T-helper 2 cell treated with Interferon-gamma antibody and Interleukin-4, amounts not matched to agents 5 μg/mL and 100 μg/mL, for 36 hours (primary cell): Measurements from ENCODE around the gene KNCN.

Experiments used
- DNase-seq: peaks from one replicate; pipeline ENCODE4 v3.0.0; 2021; ENCODE audit warnings: low spot score
- H3K27ac Mint-ChIP-seq: one replicate; pipeline ENCODE4 v1.8.0; 2021; ENCODE audit warnings: mild to moderate bottlenecking, mixed read lengths
- H3K27me3 Mint-ChIP-seq: one replicate; pipeline ENCODE4 v1.8.0; 2021; ENCODE audit warnings: low read depth, mixed read lengths
- H3K36me3 Mint-ChIP-seq: one replicate; pipeline ENCODE4 v1.8.0; 2021; ENCODE audit warnings: low read depth, mixed read lengths
- H3K4me1 Mint-ChIP-seq: one replicate; pipeline ENCODE4 v1.8.0; 2021; ENCODE audit warnings: low read depth, mixed read lengths
- H3K4me3 Mint-ChIP-seq: one replicate; pipeline ENCODE4 v1.8.0; 2022; ENCODE audit warnings: mild to moderate bottlenecking, moderate library complexity, mixed read lengths
- H3K9me3 Mint-ChIP-seq: one replicate; pipeline ENCODE4 v1.8.0; 2021; ENCODE audit warnings: mixed read lengths

Gene KNCN

DNA sequence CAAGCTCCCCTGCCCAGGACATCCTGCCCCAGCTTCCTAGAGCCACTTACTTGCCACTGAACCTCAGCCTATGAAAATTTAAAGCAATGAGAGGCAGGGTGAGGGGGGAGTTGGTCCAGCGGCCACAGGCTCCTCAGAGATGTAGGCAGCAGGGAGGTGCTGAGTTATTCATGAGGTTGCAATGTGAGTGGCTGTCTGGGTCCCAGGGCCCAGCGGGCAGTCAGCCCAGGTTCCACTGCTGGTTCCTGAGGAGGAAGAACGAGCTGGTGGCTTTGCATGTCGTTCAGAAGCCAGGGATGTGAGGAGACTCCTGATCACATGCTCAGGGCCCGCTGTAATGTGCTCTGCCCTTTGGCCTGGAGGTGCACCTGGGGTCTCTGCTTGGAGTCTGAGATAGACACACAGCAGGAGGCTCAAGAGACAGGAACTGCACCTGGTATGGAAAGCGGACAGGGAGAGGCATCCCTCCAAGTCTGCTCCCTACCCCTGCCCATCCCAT is at the start of gene KNCN:
Gene KNCN (minus strand): TSS at position 51 of the 499 bp plus-strand sequence. CDS start 432 bp downstream, outside the sequence.
- no peaks in the 10 kb centered on the region for H3K36me3 Mint-ChIP-seq
- H3K4me3 Mint-ChIP-seq, result no peak within 1 kb of the TSS
- H3K27me3 Mint-ChIP-seq, result peaks cover 4% of the 10 kb centered on the region
- peaks cover 8% of the 10 kb centered on the region for H3K4me1 Mint-ChIP-seq
- no peak within 1 kb of the TSS for H3K27ac Mint-ChIP-seq
- no peak for DNase-seq
- no peaks in the 10 kb centered on the region for H3K9me3 Mint-ChIP-seq

DNA sequence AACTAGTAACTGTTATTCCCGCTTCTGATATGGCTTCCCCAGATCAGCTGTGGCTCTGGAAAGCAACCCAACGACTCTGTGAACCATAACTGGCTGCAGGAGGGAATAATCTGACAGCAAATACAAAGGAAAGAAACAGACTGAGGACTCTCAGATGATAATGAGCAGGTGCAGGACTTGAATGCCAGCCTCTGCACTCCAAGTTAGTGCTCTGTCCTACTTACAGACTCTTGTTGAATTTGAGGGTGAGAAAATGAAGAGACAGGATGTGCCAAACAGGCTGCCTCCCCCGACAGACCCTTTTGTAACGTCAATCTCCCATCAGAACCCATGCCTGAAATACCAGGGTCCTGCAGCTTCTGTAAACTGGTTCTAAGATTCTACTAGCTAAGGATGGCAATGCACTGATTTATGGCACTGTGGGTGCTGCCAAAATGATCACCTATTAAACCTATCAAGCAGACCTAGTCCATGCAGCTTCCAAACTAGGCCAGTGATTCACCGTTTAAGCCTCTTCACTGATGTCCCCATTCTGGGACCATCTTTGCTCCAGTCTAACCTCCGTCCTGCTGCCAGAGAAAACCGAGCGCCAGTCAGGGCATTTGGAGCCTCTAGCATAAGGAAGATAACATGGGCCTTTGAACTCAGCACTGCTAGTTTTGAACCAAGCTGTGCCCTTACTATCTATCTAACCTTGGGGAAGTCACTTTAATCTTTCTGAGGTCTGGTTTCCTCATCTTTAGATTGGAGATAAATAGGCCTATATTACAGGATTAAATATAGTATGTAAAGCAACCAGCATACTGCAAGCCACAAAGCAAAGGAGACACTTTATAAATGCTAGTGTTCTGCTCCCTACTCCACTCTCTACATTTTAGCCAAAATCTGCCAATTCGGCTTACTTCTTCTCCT is 47.9 kb upstream of the KNCN start:
- peak overlapping the region; percentile 39 for H3K4me3 Mint-ChIP-seq
- DNase-seq, result no peak
- peak overlapping the region; percentile 17 for H3K27ac Mint-ChIP-seq
- peaks cover 70% of the 10 kb centered on the region for H3K4me1 Mint-ChIP-seq
- no peaks in the 10 kb centered on the region for H3K27me3 Mint-ChIP-seq
- H3K36me3 Mint-ChIP-seq, result peaks cover 45% of the 10 kb centered on the region
- H3K9me3 Mint-ChIP-seq, result no peaks in the 10 kb centered on the region

- Mint-ChIP-seq H3K4me3 (no peak overlapping the region), H3K27me3 (no peaks in the 10 kb centered on the region), H3K27ac (no peak overlapping the region), H3K9me3 (no peaks in the 10 kb centered on the region), H3K4me1 (peaks cover 66% of the 10 kb centered on the region), H3K36me3 (peaks cover 62% of the 10 kb centered on the region)
- DNase-seq, result no peak
Measured at GRCh38 chr1:46596846-46597245, 45.4 kb upstream of the KNCN start.

DNA sequence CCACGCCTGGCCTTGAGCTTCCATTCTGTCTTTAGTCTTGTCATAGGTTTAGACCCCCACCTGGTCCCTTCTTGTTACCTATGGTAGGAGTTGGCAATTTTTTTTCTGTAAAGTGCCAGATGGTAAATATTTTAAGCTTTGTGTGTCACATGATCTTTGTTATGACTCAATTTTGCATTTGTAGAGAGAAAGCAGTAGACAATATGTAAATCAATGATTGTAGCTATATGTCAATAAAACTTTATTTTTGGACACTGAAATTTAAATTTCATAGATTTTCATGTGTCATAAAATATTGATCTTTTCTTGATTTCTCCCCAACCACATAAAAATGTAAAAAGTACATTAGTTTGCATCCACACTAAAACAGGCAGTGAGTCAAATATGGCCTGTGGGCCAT is 44.6 kb upstream of the KNCN start:
- DNase-seq, result no peak
- peaks cover 63% of the 10 kb centered on the region for H3K36me3 Mint-ChIP-seq
- no peak overlapping the region for H3K4me3 Mint-ChIP-seq
- H3K9me3 Mint-ChIP-seq, result no peaks in the 10 kb centered on the region
- no peaks in the 10 kb centered on the region for H3K27me3 Mint-ChIP-seq
- H3K4me1 Mint-ChIP-seq, result peaks cover 62% of the 10 kb centered on the region
- no peak overlapping the region for H3K27ac Mint-ChIP-seq

DNA sequence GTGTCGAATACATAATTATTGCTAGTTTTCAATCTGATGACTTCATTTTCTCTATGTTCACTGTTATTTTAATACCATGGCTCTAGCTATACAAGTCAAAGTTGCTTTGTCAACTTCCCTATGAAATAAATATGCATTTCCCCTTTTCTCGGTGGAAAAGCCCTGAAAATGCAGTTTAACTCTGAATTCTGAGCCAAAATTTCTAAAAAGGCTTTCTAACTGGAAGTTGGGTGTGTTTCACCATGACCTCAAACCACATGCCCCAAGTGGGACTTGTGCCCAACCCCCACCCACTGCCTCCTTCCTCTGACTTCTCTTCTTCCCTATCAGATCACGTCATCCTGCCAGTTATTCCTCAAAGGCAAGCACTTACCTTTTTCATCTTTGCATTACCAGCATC is 43.7 kb upstream of the KNCN start:
- peaks cover 67% of the 10 kb centered on the region for H3K36me3 Mint-ChIP-seq

GRCh38 chr1:46594063-46594462 is 42.6 kb upstream of the KNCN start:
- Mint-ChIP-seq H3K27ac (peak overlapping the region; percentile 43), H3K4me1 (peaks cover 48% of the 10 kb centered on the region)

More for the DNA sequence above, 43.7 kb upstream of the KNCN start:
- no peak for DNase-seq
- Mint-ChIP-seq H3K27me3 (no peaks in the 10 kb centered on the region), H3K27ac (peak overlapping the region; percentile 78), H3K4me1 (peaks cover 55% of the 10 kb centered on the region), H3K9me3 (no peaks in the 10 kb centered on the region), H3K4me3 (peak overlapping the region; percentile 66)

DNA sequence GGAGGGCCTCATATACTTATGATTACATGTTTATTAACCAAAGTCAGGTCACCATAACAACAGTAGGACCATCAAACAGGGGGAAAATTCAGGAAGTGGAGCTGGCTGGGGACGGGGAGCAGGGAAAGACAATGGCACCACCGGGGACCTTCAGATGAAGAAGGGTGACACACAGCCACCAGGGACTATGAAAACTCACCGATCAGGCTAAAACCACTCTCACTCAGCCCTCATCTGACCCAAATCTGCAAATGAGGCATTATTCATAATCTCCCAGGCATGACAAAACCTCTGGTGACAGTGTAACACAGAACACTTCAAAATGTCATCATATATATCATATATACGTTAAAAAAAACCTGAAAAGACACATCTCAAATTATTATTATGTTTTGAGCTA is 41.4 kb upstream of the KNCN start:
- H3K9me3 Mint-ChIP-seq, result peaks cover 3% of the 10 kb centered on the region
- peaks cover 39% of the 10 kb centered on the region for H3K4me1 Mint-ChIP-seq
- peaks cover 81% of the 10 kb centered on the region for H3K36me3 Mint-ChIP-seq
- DNase-seq, result no peak
- H3K4me3 Mint-ChIP-seq, result no peak overlapping the region
- H3K27me3 Mint-ChIP-seq, result no peaks in the 10 kb centered on the region
- H3K27ac Mint-ChIP-seq, result peak overlapping the region; percentile 2

More at GRCh38 chr1:46594063-46594462, 42.6 kb upstream of the KNCN start:
- DNase-seq, result no peak
- Mint-ChIP-seq H3K27me3 (no peaks in the 10 kb centered on the region), H3K9me3 (peaks cover 3% of the 10 kb centered on the region), H3K4me3 (peak overlapping the region; percentile 66), H3K36me3 (peaks cover 75% of the 10 kb centered on the region)

DNA sequence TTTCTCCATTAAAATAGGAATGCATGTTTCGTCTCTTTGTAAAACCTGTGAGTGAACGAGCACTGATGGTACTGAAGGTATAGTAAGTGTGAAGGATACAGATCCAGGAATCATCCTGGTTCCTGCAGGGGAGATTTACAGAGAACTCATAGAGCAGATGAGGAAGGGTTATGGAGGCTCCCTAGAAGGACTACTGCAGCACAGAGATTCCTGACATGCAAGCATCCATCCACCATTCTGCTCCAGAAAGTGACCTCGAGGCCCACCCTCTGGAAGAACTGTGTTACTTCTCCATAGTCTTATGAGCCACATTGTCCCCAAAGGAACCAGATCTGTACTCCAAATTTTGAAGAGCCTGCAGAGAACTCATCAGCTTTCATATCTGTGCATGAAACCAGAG is 38.1 kb upstream of the KNCN start:
- Mint-ChIP-seq H3K27ac (no peak overlapping the region), H3K4me1 (peaks cover 20% of the 10 kb centered on the region), H3K27me3 (no peaks in the 10 kb centered on the region), H3K4me3 (no peak overlapping the region), H3K9me3 (peaks cover 3% of the 10 kb centered on the region), H3K36me3 (peaks cover 66% of the 10 kb centered on the region)
- DNase-seq, result no peak

GRCh38 chr1:46587069-46587468 is 35.6 kb upstream of the KNCN start:
- Mint-ChIP-seq H3K4me3 (no peak overlapping the region), H3K9me3 (peaks cover 3% of the 10 kb centered on the region), H3K36me3 (peaks cover 67% of the 10 kb centered on the region), H3K27me3 (no peaks in the 10 kb centered on the region), H3K4me1 (peaks cover 33% of the 10 kb centered on the region), H3K27ac (no peak overlapping the region)
- no peak for DNase-seq

- DNase-seq, result no peak
- peaks cover 61% of the 10 kb centered on the region for H3K36me3 Mint-ChIP-seq
Measured at GRCh38 chr1:46585312-46585938, 34.0 kb upstream of the KNCN start.

DNA sequence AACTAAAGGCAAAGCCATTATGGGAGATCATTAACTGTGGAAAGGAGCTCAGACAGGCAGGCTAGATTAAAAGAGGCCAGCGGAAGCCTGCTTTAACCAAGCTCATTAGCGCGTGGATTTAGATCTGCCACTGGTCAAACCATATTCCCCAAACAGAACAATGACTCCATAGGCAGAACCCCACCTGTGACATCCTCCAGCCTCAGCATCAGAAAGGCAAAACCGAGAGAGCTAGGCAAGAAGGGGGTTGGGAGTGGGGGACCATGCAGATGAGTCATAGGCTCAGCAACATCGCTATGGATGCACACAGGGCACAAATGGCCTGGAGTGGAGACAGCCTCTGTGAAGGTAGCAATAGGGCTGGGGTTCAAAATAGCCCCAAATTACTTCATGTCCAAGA is 32.0 kb upstream of the KNCN start:
- DNase-seq, result no peak
- H3K4me3 Mint-ChIP-seq, result no peak overlapping the region
- peak overlapping the region; percentile 63 for H3K27ac Mint-ChIP-seq
- H3K9me3 Mint-ChIP-seq, result no peaks in the 10 kb centered on the region
- H3K27me3 Mint-ChIP-seq, result no peaks in the 10 kb centered on the region
- peaks cover 46% of the 10 kb centered on the region for H3K4me1 Mint-ChIP-seq
- H3K36me3 Mint-ChIP-seq, result peaks cover 55% of the 10 kb centered on the region

More at GRCh38 chr1:46585312-46585938, 34.0 kb upstream of the KNCN start:
- Mint-ChIP-seq H3K4me3 (no peak overlapping the region), H3K9me3 (peaks cover 3% of the 10 kb centered on the region), H3K27me3 (no peaks in the 10 kb centered on the region), H3K4me1 (peaks cover 41% of the 10 kb centered on the region), H3K27ac (no peak overlapping the region)

DNA sequence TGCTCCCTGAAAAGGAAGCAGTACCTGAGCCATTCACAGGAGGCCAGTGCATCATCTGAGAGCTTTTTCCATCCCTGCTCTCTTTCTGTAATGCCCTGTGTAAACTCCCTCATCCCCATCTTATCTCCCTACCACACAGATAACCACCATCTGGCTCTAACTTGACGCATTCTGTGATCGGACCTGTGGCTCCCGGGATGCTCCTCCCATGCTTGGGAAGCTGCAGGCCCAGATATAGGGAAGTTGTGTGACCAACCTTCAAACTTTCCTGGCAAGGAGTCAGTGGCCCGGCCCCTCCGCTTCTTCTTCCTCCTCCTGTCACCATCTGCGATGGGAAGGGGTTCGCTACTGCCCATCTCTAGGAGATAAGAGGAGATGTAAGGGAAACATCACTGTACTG is 31.5 kb upstream of the KNCN start:
- Mint-ChIP-seq H3K27me3 (no peaks in the 10 kb centered on the region), H3K9me3 (no peaks in the 10 kb centered on the region), H3K36me3 (peaks cover 57% of the 10 kb centered on the region), H3K27ac (peak overlapping the region; percentile 63), H3K4me3 (peak overlapping the region; percentile 80), H3K4me1 (peaks cover 49% of the 10 kb centered on the region)
- DNase-seq, result no peak

DNA sequence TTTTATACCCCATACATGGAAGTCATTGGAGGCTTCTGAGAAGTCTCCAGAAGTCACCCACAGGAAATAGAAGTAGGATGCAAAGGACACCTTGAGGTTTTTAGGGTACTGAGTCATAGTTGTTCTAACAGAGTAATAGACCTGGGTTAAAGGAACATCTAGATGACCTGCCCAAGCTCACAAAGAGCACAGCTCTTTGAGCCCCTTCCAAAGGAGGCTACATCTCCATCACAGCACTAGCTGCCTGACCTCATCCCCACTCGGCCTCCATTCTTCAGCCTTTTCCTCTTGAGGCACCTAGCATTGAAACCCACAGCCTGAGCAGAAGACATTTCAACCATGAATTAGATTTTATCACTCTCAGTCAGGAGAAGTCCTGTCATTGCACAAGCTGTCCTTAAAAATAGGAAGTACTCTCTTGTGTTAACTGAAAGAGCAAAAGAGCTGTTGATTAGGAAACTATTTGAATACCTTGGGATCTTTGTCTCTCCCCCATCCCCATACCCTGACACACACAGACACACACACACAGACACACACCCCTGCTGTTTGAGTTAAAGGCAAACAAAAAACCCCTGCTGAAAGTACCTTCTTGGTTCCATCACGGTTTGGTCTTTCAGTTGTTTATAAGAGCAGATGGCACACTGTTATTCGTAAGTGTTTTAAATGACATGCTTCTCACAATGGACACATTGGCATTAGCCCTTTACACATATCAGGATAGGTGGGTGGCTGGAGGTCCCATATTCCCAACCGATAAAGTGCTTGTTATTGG is 30.4 kb upstream of the KNCN start:
- peak; percentile 60 for DNase-seq
- H3K27ac Mint-ChIP-seq, result peak overlapping the region; percentile 98
- no peaks in the 10 kb centered on the region for H3K27me3 Mint-ChIP-seq
- peaks cover 54% of the 10 kb centered on the region for H3K4me1 Mint-ChIP-seq
- peaks cover 58% of the 10 kb centered on the region for H3K36me3 Mint-ChIP-seq
- H3K4me3 Mint-ChIP-seq, result peak overlapping the region; percentile 80
- no peaks in the 10 kb centered on the region for H3K9me3 Mint-ChIP-seq
